ENCODE data around the gene GPR65. TPM values are rescaled to one million over a fixed set of nuclear protein-coding genes. Genes with fewer than 3 reads are reported as not detected.
A peak's percentile ranks its signal among the peaks of the same experiment; 100 is the strongest.

The GPR65 gene
- total RNA-seq, 1 donor from 2014 or later, result 13.4 TPM

DNA sequence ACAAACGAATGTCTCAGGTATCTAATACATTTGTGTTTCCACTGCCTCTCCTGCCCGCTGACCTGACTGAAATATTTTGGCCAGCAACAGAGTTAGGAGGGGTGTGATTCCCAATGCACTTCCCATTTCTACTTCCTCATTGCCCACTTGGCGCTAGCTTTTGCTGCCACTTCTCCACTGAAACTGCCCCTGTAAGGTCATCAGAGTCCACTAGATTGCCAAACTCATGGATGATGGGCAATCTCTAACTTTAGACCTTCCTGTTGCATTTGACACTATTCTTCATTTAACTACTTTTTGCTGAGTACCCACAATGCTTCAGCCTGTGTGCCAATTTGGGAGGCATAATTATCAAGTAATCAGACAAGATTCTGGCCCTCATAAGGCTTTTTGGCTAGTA lies 40.8 kb downstream of the GPR65 start:
- Histone ChIP-seq H3K9me3 (no peaks in the 10 kb centered on the region), H3K4me3 (no peak overlapping the region), H3K27ac (no peak overlapping the region), H3K4me1 (peaks cover 5% of the 10 kb centered on the region), H3K36me3 (no peaks in the 10 kb centered on the region), H3K27me3 (ENCODE audit: low read depth) (no peaks in the 10 kb centered on the region)
- intact Hi-C loops (cut with DNase I), result no loop called here
- ATAC-seq (peak; percentile 80 to 83), DNase-seq (peak; percentile 47)
- TF ChIP-seq, protein P1, sequence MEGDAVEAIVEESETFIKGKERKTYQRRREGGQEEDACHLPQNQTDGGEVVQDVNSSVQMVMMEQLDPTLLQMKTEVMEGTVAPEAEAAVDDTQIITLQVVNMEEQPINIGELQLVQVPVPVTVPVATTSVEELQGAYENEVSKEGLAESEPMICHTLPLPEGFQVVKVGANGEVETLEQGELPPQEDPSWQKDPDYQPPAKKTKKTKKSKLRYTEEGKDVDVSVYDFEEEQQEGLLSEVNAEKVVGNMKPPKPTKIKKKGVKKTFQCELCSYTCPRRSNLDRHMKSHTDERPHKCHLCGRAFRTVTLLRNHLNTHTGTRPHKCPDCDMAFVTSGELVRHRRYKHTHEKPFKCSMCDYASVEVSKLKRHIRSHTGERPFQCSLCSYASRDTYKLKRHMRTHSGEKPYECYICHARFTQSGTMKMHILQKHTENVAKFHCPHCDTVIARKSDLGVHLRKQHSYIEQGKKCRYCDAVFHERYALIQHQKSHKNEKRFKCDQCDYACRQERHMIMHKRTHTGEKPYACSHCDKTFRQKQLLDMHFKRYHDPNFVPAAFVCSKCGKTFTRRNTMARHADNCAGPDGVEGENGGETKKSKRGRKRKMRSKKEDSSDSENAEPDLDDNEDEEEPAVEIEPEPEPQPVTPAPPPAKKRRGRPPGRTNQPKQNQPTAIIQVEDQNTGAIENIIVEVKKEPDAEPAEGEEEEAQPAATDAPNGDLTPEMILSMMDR (IDR thresholded peaks at IDR 0.05), result no peak

DNA sequence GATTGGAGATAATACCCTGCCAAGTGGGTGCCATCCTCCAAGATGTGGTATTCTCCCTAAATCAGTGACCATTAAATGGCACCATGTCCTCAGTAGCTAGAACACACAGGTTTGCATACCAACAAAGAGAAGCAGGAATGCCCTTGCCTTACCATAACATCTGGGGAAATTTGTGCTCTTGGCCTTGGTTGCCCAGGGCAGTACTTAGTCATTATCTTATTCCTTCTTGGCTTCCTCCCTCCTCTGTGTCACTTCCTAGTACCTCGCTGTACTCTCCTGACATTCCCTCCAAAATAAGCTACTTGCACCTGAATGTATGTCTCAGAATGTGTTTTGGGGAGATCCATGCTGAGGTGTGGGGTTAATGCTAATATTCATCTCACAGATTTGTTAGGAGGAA lies 43.4 kb downstream of the GPR65 start:
- TF ChIP-seq, protein P1 (IDR thresholded peaks at IDR 0.05), result no peak
- ATAC-seq (no peak), DNase-seq (no peak)
- peak overlapping the region; percentile 19 for H3K27ac ChIP-seq
- H3K27me3 ChIP-seq (ENCODE audit: low read depth), result no peaks in the 10 kb centered on the region
- peaks cover 5% of the 10 kb centered on the region for H3K4me1 ChIP-seq
- peaks cover 6% of the 10 kb centered on the region for H3K9me3 ChIP-seq
- intact Hi-C loops (cut with DNase I), result no loop called here
- H3K36me3 ChIP-seq, result no peaks in the 10 kb centered on the region
- no peak overlapping the region for H3K4me3 ChIP-seq

DNA sequence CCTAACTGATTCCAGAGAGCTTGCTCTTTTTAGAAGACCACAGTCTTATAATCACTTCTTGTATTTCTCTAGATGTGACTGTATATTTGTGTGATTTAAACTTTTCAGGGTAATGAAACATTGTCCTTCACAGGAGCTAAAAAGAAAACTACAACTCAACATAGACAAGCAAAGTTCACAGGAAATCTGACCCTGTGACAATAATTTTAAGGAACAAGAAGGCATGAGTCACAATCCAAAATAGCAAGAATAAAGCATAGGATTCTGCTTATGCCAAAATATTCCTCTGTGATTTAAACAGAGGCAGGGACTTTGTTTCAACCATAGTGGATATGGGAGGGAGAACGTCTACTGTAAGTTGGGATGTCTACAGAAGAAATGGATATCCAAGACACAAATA lies 44.3 kb downstream of the GPR65 start:
- ATAC-seq, result no peak
- intact Hi-C loops (cut with DNase I), result no loop called here

DNA sequence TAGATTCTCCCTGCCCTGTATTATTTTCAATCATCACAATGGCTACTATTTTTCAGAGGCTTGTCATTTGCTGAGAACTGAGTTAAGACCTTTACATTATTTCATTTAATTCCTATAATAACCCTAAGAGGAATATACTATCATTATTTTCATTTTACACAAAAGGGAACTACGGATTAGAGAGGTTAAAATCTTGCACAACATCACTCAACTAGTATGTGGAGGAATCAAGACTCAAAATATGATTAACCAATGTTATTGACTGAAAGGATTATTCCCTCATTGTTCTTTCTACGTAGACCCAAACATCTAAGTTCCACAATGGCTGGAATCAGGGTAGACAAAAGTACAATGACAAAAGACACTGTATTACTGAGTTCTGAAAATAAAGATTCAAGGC lies 45.0 kb downstream of the GPR65 start:
- Histone ChIP-seq H3K9me3 (peaks cover 6% of the 10 kb centered on the region), H3K4me3 (no peak overlapping the region), H3K27me3 (ENCODE audit: low read depth) (no peaks in the 10 kb centered on the region), H3K36me3 (no peaks in the 10 kb centered on the region), H3K27ac (no peak overlapping the region), H3K4me1 (peaks cover 5% of the 10 kb centered on the region)
- intact Hi-C loops (cut with DNase I), result no loop called here
- no peak for ATAC-seq
- TF ChIP-seq, protein P1 (IDR thresholded peaks at IDR 0.05), result no peak
- DNase-seq, result no peak

More for the DNA sequence above, 44.3 kb downstream of the GPR65 start:
- Histone ChIP-seq H3K36me3 (no peaks in the 10 kb centered on the region), H3K4me1 (peaks cover 5% of the 10 kb centered on the region), H3K27me3 (ENCODE audit: low read depth) (no peaks in the 10 kb centered on the region), H3K27ac (peak overlapping the region; percentile 19), H3K9me3 (peaks cover 6% of the 10 kb centered on the region), H3K4me3 (no peak overlapping the region)
- TF ChIP-seq, protein P1 (IDR thresholded peaks at IDR 0.05), result no peak
- DNase-seq, result no peak

DNA sequence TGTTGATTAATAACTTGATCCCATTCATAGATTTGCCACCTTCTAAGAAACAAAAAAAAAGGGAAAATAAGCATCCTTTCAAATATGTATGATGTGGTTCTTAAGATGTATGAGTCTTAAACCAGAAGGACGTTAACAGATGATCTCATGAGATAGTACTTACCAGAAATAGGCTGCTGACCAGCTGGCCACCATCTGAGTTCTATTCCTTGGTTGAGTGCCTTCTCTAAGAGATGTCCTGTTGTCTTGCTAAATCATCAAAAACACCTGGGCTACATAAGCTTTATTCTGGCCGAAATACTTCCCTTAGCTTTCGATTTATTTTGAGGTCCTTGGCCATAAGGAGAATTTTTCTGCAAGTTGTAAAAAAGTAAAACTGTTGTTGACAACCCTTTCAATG lies 55.6 kb downstream of the GPR65 start:
- H3K36me3 ChIP-seq, result no peaks in the 10 kb centered on the region
- no peak for ATAC-seq
- TF ChIP-seq, protein P1 (IDR thresholded peaks at IDR 0.05), result no peak
- H3K4me1 ChIP-seq, result no peaks in the 10 kb centered on the region
- no peak overlapping the region for H3K4me3 ChIP-seq
- H3K9me3 ChIP-seq, result no peaks in the 10 kb centered on the region
- intact Hi-C loops (cut with DNase I), result no loop called here
- H3K27me3 ChIP-seq (ENCODE audit: low read depth), result no peaks in the 10 kb centered on the region
- H3K27ac ChIP-seq, result no peak overlapping the region
- DNase-seq, result no peak

DNA sequence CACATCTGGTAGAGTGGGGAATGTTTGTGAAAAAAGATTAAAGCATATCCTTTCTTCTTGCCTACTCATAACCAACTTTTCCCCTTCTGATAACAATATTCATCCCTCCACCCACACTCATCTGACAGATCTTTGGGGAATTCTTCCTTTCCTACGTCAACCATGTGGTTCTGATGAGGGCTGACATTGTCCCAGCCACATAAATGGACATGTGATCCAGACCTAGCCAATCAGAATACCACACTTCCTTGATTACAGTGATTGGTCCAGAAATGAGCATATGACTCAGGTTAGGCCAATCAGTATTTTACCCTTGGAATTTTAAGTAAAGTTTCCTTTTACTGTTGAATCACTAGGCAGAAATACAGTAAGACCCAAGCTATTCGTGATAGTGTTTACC lies 58.9 kb downstream of the GPR65 start:
- intact Hi-C loops (cut with DNase I), result no loop called here
- Histone ChIP-seq H3K4me3 (no peak overlapping the region), H3K36me3 (no peaks in the 10 kb centered on the region), H3K27me3 (ENCODE audit: low read depth) (no peaks in the 10 kb centered on the region), H3K9me3 (no peaks in the 10 kb centered on the region), H3K4me1 (no peaks in the 10 kb centered on the region), H3K27ac (no peak overlapping the region)
- TF ChIP-seq, protein P1 (IDR thresholded peaks at IDR 0.05), result no peak
- DNase-seq, result no peak
- no peak for ATAC-seq
